Spleen (tissue), 11 donors: Measurements from ENCODE around the gene SAMD8. TPM values are rescaled to one million over a fixed set of nuclear protein-coding genes. Genes with fewer than 3 reads are reported as not detected.

Experiments used
- DNase-seq: peaks from one replicate; pipeline ENCODE4 v3.0.0-alpha.2; 2020
- H3K27ac ChIP-seq, 8 donors: fragments of 200-600 bp; sonication (generic) in 7 of 8; 1 replicate in 4 of 8; 2 replicates in 4 of 8; pipeline versions ENCODE4 v1.5.0 to v1.8.0; 2016 to 2021; ENCODE audit warnings: inconsistent platforms in 4 of 8, mild to moderate bottlenecking in 4 of 8, moderate library complexity in 1 of 8
- H3K27me3 ChIP-seq, 7 donors: fragments of 200-600 bp; sonication (generic) in 6 of 7; replicated peaks in 1 of 7; 1 replicate in 4 of 7; 2 replicates in 3 of 7; pipeline versions ENCODE4 v1.5.0 to v1.8.0; 2016 to 2021; ENCODE audit warnings: inconsistent platforms in 3 of 7, mild to moderate bottlenecking in 1 of 7
- H3K36me3 ChIP-seq, 6 donors: fragments of 200-600 bp; sonication (generic) in 5 of 6; 1 replicate in 4 of 6; 2 replicates in 2 of 6; pipeline versions ENCODE4 v1.5.0 to v1.8.0; 2016 to 2021; ENCODE audit warnings: inconsistent platforms in 2 of 6
- H3K4me1 ChIP-seq, 6 donors: fragments of 200-600 bp; sonication (generic) in 5 of 6; 1 replicate in 3 of 6; 2 replicates in 3 of 6; pipeline versions ENCODE4 v1.5.0 to v1.8.0; 2016 to 2021; ENCODE audit warnings: inconsistent platforms in 3 of 6
- H3K4me3 ChIP-seq, 8 donors: fragments of 200-600 bp; sonication (generic) in 7 of 8; 1 replicate in 4 of 8; 2 replicates in 4 of 8; pipeline versions ENCODE4 v1.5.0 to v1.8.0; 2016 to 2021; ENCODE audit warnings: inconsistent platforms in 4 of 8, mild to moderate bottlenecking in 4 of 8, moderate library complexity in 2 of 8
- H3K9me3 ChIP-seq, 8 donors: fragments of 200-600 bp; sonication (generic) in 7 of 8; 1 replicate in 4 of 8; 2 replicates in 4 of 8; pipeline versions ENCODE4 v1.5.0 to v1.8.0; 2016 to 2021; ENCODE audit warnings: inconsistent platforms in 4 of 8
- CTCF ChIP-seq, 11 experiments: fragments of 200-600 bp in 7 of 11; fragments of 450-650 bp in 4 of 11; sonication (generic) in 4 of 11; IDR thresholded peaks in 8 of 11; conservative IDR thresholded peaks in 3 of 11; 1 replicate in 7 of 11; 2 replicates in 4 of 11; pipeline versions ENCODE4 v1.4.0 to v1.8.0; 2016 to 2021; ENCODE audit warnings: antibody characterized with exemption in 11 of 11, inconsistent platforms in 4 of 11, mild to moderate bottlenecking in 1 of 11
- POLR2A ChIP-seq, 3 donors: fragments of 450-650 bp; IDR thresholded peaks; one replicate each; pipeline ENCODE4 v1.5.1; 2017; ENCODE audit warnings: antibody characterized with exemption in 3 of 3, mild to moderate bottlenecking in 1 of 3
- POLR2AphosphoS5 ChIP-seq, 3 donors: sonication (generic); formaldehyde crosslinking; IDR thresholded peaks; one replicate each; pipeline ENCODE4 v1.5.1; 2017; ENCODE audit warnings: antibody characterized with exemption in 3 of 3
- WGBS, 5 donors: extraction: QIAGEN DNeasy Blood & Tissue Kit in 3 of 5; methylation state at CpG; one replicate each; pipeline versions ENCODE4 v1.1.5 to v1.1.7; 2013 to 2018; 5-methylcytosine and 5-hydroxymethylcytosine counted together
- intact Hi-C: fragments of 100-400 bp; cut with DNase I; formaldehyde crosslinking; loops from one replicate; pipeline ENCODE4 v1.15.0; 2023; ENCODE audit warnings: low total_unique reads
- polyA plus RNA-seq, 3 donors: library from polyadenylated mRNA; stranded (reverse); fragments of 200-250 nt; gene quantifications; one replicate each; pipeline ENCODE4 v1.2.1, GENCODE V29; 2013
- total RNA-seq, 7 donors: library from RNA; depleted of rRNA in 3 of 7; stranded (reverse); fragments of >200 nt in 3 of 7; fragmentation: NEBNext Ultra II Directional in 4 of 7; extraction: Animal tissue kit (Norgen Biotek cat#: 25700) in 4 of 7; gene quantifications; one replicate each; pipeline versions ENCODE4 v1.1.0 to v1.2.1, GENCODE V29; 2016 to 2021
- donor health status: healthy with polysubstance abuse.
- donor health status: DM: no; HTN: no; CAD: no; lungs with moderate emphysema.
- donor health status: DM: no; HTN: no; CAD: no.
- donor health status: Bipolar disorder and iron deficiency.
- donor health status: healthy.
- donor health status: DM: no; HTN: no; CAD: no.
- donor health status: DM: yes; HTN: yes; CAD: no.

Gene SAMD8
- total and polyA plus RNA-seq, 10 donors, result 4.1 to 35.1 (median 25.2) TPM

DNA sequence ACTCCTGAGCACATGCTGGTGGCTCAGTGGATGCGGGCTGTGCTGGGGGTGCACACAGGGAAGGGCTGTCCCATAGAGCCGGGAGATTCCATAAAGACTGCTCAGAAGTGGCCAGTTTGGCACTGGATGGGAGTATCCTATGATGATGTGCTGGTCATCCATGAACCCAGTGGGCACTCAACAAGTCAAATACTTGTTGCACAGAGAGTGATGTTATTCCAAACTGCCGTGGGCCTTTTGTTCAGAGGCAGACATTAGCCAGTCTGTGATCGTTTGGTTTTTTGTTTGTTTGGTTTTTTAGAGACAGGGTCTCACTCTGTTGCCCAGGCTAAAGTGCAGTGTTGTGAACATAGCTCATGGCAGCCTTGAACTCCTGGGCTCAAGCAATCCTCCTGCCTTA, 30.9 kb upstream of the SAMD8 start:
- TF ChIP-seq CTCF (IDR thresholded peaks at IDR 0.05 in 8 of 11, conservative IDR thresholded peaks at IDR 0.05 in 3 of 11) (no peak), POLR2A (IDR thresholded peaks at IDR 0.05) (no peak), POLR2AphosphoS5 (IDR thresholded peaks at IDR 0.05) (no peak)
- Histone ChIP-seq H3K36me3 (no peaks in the 10 kb centered on the region), H3K4me1 (no peaks in the 10 kb centered on the region), H3K9me3 (peaks cover 0 to 9% (median 8%) of the 10 kb centered on the region in 8 donors), H3K27ac (no peak overlapping the region), H3K27me3 (no peaks in the 10 kb centered on the region), H3K4me3 (no peak overlapping the region)
- WGBS, 5 donors, result 91 to 100% (median 92%) methylated on average over 2 to 4 of the region's 4 CpGs
- intact Hi-C loops, result no loop called here
- no peak for DNase-seq

- Histone ChIP-seq H3K27ac (no peak overlapping the region), H3K36me3 (no peaks in the 10 kb centered on the region), H3K4me1 (no peaks in the 10 kb centered on the region), H3K4me3 (no peak overlapping the region), H3K27me3 (no peaks in the 10 kb centered on the region), H3K9me3 (peaks cover 0 to 9% (median 8%) of the 10 kb centered on the region in 8 donors)
- no peak for DNase-seq
- 90 to 97% (median 93%) methylated on average over 5 of the region's 5 CpGs for WGBS, 5 donors
- intact Hi-C loops, result no loop called here
- TF ChIP-seq POLR2AphosphoS5 (IDR thresholded peaks at IDR 0.05), result no peak
- no peak for TF ChIP-seq CTCF (IDR thresholded peaks at IDR 0.05 in 8 of 11, conservative IDR thresholded peaks at IDR 0.05 in 3 of 11)
- no peak for TF ChIP-seq POLR2A (IDR thresholded peaks at IDR 0.05)
These were observed 30.1 kb upstream of the SAMD8 start for GRCh38 chr10:75081379-75081778.

DNA sequence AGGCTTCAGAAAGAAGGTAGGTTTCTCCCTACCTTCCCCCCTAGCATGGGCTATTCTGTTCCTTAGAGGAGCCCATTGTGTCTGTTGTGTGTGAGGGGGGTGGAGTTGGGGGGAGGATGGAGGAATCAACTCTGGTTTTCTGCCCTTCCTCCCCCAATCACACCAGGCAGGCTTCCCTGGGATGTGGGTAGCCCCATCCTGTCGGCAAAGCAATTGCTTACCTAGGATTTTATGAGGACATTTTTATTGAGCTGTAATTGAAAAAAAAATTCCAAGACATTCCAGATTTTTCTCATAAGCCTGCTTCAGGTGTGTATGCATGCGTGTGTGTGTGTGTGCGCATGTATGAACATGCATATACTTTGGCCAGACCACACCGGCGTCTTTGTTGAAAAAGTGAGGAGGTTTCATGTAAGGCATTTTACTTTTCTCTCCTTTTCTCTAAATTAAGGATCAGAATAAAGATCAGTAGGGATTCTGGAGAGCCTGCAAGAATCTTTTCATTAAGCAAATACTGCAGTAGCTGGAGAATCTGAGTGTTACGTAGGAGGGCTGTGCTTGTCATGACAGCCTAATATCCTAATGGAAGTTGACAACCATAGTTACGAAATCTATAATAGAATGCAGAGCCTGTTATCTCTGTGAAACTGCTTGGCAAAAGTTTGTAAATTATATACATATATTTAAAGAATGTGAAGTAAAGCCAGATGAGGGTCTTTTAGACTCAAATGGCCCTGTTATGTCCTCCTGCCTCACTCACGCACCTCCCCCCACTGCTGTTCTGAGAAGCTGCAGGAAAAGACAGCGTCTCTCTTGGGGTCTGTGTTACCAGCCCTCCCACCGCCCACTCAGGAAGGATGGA, 27.3 kb upstream of the SAMD8 start:
- Histone ChIP-seq H3K9me3 (peaks cover 0 to 9% (median 8%) of the 10 kb centered on the region in 8 donors), H3K27me3 (no peaks in the 10 kb centered on the region), H3K4me3 (no peak overlapping the region), H3K36me3 (no peaks in the 10 kb centered on the region), H3K4me1 (no peaks in the 10 kb centered on the region), H3K27ac (no peak overlapping the region)
- intact Hi-C loops, result no loop called here
- no peak for TF ChIP-seq CTCF (IDR thresholded peaks at IDR 0.05 in 8 of 11, conservative IDR thresholded peaks at IDR 0.05 in 3 of 11)
- no peak for TF ChIP-seq POLR2AphosphoS5 (IDR thresholded peaks at IDR 0.05)
- no peak for TF ChIP-seq POLR2A (IDR thresholded peaks at IDR 0.05)
- DNase-seq, result no peak
- WGBS, 5 donors, result 66 to 83% (median 76%) methylated on average over 10 of the region's 10 CpGs

DNA sequence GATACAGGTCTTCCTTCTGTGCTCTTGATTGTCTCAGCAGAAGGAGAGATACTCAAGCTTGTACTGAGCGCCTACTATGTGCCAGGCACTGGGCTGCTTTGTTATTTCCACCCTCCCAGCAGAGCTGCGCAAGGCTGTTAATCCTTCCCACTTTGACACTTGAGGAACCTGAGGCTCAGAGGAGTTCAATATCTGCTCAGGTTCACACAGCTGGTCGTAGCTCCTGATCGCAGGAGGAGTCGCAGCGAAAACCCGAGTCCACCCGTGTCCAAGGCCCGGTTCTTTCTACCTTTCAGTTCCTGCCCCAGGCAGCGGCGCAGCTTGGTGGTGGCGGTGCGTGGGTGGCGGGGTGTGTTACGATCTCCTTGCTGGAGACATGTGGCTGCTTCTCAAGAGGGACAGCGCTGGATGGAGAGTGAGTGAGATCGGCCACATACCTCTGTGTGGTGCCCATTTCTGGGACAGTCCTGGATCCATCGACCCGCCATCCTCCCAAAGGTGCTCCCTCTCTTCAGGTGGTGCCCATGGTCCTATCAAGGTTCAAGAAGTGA, 26.5 kb upstream of the SAMD8 start:
- Histone ChIP-seq H3K27me3 (no peaks in the 10 kb centered on the region), H3K4me3 (no peak overlapping the region), H3K4me1 (no peaks in the 10 kb centered on the region), H3K27ac (no peak overlapping the region), H3K36me3 (no peaks in the 10 kb centered on the region), H3K9me3 (peaks cover 0 to 9% (median 8%) of the 10 kb centered on the region in 8 donors)
- intact Hi-C loops, result no loop called here
- no peak for TF ChIP-seq CTCF (IDR thresholded peaks at IDR 0.05 in 8 of 11, conservative IDR thresholded peaks at IDR 0.05 in 3 of 11)
- no peak for TF ChIP-seq POLR2A (IDR thresholded peaks at IDR 0.05)
- no peak for DNase-seq
- WGBS, 5 donors, result 89 to 96% (median 94%) methylated on average over 19 of the region's 19 CpGs
